ENCODE data around the gene TRIM63. TPM values are rescaled to one million over a fixed set of nuclear protein-coding genes. Genes with fewer than 3 reads are reported as not detected.
A peak's percentile ranks its signal among the peaks of the same experiment; 100 is the strongest.

Gene TRIM63
- total RNA-seq, 1 donor, result 0.36 TPM

- H3K36me3 ChIP-seq (ENCODE audit: insufficient read depth, low read length), result peaks cover 3% of the 10 kb centered on the region
- TF ChIP-seq CTCF (IDR thresholded peaks at IDR 0.05; ENCODE audit: extremely low read depth, low read depth, low read length), result no peak
- DNase-seq (ENCODE audit: insufficient read length, low spot score, missing footprints), result peak; percentile 94
- no peaks in the 10 kb centered on the region for H3K9me3 ChIP-seq (ENCODE audit: low read depth, low read length)
- no peaks in the 10 kb centered on the region for H4K20me1 ChIP-seq (ENCODE audit: insufficient read depth, low read length)
- H3K27me3 ChIP-seq (ENCODE audit: insufficient read depth, low read length), result no peaks in the 10 kb centered on the region
- peak within 1 kb of the TSS; percentile 80 for H3K4me2 ChIP-seq (ENCODE audit: insufficient read depth, low read length)
- peaks cover 17% of the 10 kb centered on the region for H3K79me2 ChIP-seq (ENCODE audit: insufficient read depth, low read length)
- H3K4me3 ChIP-seq (ENCODE audit: insufficient read depth, low read length), result peak within 1 kb of the TSS; percentile 69
- H2AFZ ChIP-seq (ENCODE audit: low read length), result peak within 1 kb of the TSS; percentile 56
- peaks cover 72% of the 10 kb centered on the region for H3K4me1 ChIP-seq (ENCODE audit: insufficient read depth, low read length)
- H3K27ac ChIP-seq (ENCODE audit: low read depth, low read length), result peak within 1 kb of the TSS; percentile 82
Observed at GRCh38 chr1:26021647-26022403, 45.6 kb downstream of the TRIM63 start, which contains the start of gene EXTL1. Gene EXTL1 (plus strand): TSS chr1:26021775. CDS start chr1:26022647, 872 bp downstream.

GRCh38 chr1:26020941-26021646 is 46.3 kb downstream of the TRIM63 start:
- Histone ChIP-seq H4K20me1 (ENCODE audit: insufficient read depth, low read length) (no peaks in the 10 kb centered on the region), H3K4me3 (ENCODE audit: insufficient read depth, low read length) (peak overlapping the region; percentile 69), H3K27ac (ENCODE audit: low read depth, low read length) (peak overlapping the region; percentile 82), H3K4me1 (ENCODE audit: insufficient read depth, low read length) (peaks cover 78% of the 10 kb centered on the region), H3K79me2 (ENCODE audit: insufficient read depth, low read length) (peaks cover 17% of the 10 kb centered on the region), H3K4me2 (ENCODE audit: insufficient read depth, low read length) (peak overlapping the region; percentile 80), H3K9me3 (ENCODE audit: low read depth, low read length) (no peaks in the 10 kb centered on the region), H3K36me3 (ENCODE audit: insufficient read depth, low read length) (no peaks in the 10 kb centered on the region), H3K27me3 (ENCODE audit: insufficient read depth, low read length) (no peaks in the 10 kb centered on the region), H2AFZ (ENCODE audit: low read length) (peak overlapping the region; percentile 56)
- TF ChIP-seq CTCF (IDR thresholded peaks at IDR 0.05; ENCODE audit: extremely low read depth, low read depth, low read length), result no peak
- peak; percentile 86 for DNase-seq (ENCODE audit: insufficient read length, low spot score, missing footprints)

GRCh38 chr1:26020330-26020768 is 47.1 kb downstream of the TRIM63 start:
- Histone ChIP-seq H2AFZ (ENCODE audit: low read length) (peak overlapping the region; percentile 56), H3K27ac (ENCODE audit: low read depth, low read length) (peak overlapping the region; percentile 82), H3K4me3 (ENCODE audit: insufficient read depth, low read length) (peak overlapping the region; percentile 69), H3K4me2 (ENCODE audit: insufficient read depth, low read length) (peak overlapping the region; percentile 80), H3K79me2 (ENCODE audit: insufficient read depth, low read length) (peaks cover 17% of the 10 kb centered on the region), H3K4me1 (ENCODE audit: insufficient read depth, low read length) (peaks cover 82% of the 10 kb centered on the region), H3K9me3 (ENCODE audit: low read depth, low read length) (no peaks in the 10 kb centered on the region), H4K20me1 (ENCODE audit: insufficient read depth, low read length) (no peaks in the 10 kb centered on the region), H3K27me3 (ENCODE audit: insufficient read depth, low read length) (no peaks in the 10 kb centered on the region), H3K36me3 (ENCODE audit: insufficient read depth, low read length) (no peaks in the 10 kb centered on the region)
- peak; percentile 93 for DNase-seq (ENCODE audit: insufficient read length, low spot score, missing footprints)
- no peak for TF ChIP-seq CTCF (IDR thresholded peaks at IDR 0.05; ENCODE audit: extremely low read depth, low read depth, low read length)
